GM18502 (cell line): Measurements from ENCODE around the gene SPON2.
A peak's percentile ranks its signal among the peaks of the same experiment; 100 is the strongest.

ENCODE experiments used
- ATAC-seq: cut with Tn5 transposase; IDR thresholded peaks from one replicate; pipeline ENCODE4 v1.9.1; 2021; ENCODE audit warnings: mild to moderate bottlenecking; ENCODE audit not compliant: unreplicated experiment, poor library complexity

SPON2 gene

GRCh38 chr4:1196421-1197183 is 24.2 kb upstream of the SPON2 start:
- ATAC-seq, result no peak

- ATAC-seq, result no peak
Observed at GRCh38 chr4:1195891-1196401, 23.6 kb upstream of the SPON2 start.

DNA sequence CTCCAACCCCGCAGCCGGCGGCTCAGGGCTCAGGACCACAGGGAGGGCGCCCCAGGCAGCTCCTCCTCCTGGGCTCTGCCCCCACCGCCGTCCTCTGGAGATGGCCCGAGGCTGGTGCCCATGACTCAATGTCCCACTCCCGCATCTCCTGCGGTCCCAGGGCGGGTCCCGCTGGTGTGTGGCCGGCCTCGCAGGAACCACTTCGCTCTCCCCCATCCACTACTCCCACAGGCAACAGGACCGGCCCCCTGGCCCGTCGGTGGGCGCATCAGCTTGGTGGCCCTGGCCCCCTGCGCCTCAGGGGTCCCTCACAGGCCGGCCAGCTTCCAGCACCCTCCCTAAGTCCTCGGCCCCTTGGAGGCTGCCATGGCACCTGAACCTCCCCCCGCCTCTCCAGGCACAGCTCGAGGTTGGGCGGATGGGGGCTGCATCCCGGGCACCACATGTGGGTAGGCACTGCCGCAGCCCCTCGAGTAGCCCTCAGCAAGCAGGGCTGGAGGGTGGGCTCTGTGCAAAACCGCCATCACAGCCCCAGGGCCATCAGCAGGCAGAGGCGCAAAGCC is 22.8 kb upstream of the SPON2 start:
- ATAC-seq, result no peak

GRCh38 chr4:1194010-1194900 is 21.9 kb upstream of the SPON2 start:
- ATAC-seq, result no peak

DNA sequence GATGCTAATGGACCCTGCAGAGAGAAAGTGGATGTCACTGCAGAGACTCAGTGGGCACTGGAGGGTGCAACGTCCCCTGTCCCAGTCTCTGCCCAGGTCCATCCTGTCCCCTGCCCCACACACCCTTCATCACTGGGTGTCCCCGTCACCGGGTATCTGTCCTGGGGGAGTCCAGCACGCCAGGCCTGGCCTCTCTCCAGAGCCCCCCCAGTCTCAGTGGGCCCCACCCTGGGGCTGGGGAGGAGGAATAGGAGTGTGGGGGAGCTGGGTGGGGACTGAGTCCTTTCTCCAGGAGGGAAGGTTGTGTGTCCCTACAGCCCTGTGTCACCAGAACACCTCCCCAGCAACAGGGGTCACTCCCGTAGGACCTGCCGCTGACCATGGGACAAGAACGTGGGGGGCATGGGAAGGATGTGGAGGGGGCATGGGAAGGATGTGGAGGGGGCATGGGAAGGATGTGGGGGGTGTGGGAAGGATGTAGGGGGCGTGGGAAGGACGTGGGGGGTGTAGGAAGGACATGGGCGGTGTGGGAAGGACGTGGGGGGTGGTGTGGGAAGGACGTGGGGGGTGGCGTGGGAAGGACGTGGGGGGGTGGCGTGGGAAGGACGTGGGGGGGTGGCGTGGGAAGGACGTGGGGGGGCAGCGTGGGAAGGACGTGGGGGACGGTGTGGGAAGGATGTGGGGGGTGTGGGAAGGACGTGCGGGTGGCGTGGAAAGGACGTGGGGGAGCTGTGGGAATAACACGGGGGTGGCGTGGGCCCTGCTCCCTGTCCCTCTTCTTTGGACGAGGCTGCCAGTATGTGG is 21.0 kb upstream of the SPON2 start:
- no peak for ATAC-seq

GRCh38 chr4:1192493-1193205 is 20.3 kb upstream of the SPON2 start:
- no peak for ATAC-seq

- no peak for ATAC-seq
Observed at GRCh38 chr4:1192091-1192492, 19.7 kb upstream of the SPON2 start.

DNA sequence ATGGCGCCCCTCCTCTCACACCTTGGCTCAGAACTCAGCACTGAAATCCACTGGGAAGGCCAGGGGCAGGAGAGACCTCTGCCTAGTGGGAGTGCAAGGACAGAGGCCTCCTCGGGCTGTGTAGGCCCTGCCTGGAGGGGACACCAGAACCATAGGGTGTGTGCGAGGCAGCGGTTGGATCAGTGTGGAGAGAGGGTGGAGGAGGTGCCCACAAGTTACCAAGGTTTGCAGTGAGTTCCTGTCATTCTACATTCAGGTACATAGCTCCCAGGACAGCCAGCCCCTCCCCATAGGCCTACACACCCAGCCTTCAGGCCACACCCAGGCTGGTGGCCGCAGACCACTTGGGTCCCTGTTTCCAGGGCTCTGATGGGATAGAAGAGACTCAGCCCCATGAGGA is 19.2 kb upstream of the SPON2 start:
- no peak for ATAC-seq

DNA sequence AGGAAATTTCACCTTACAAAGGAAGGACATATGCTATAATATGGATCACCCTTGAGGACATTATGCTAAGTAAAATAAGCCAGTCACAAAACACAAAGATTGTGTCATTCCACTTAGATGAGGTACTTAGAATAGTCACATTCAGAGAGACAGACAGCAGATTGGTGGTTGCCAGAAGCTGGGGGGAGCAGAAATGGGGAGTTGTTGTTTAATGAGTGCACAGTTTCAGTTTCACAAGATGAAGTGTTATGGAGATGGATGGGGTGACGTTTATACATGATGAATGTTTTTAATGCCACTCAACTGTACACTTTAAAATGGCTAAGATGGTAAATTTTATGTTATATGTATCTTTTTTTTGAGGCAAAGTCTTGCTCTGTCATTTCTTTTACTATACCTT is 14.8 kb upstream of the SPON2 start:
- peak; percentile 75 for ATAC-seq

DNA sequence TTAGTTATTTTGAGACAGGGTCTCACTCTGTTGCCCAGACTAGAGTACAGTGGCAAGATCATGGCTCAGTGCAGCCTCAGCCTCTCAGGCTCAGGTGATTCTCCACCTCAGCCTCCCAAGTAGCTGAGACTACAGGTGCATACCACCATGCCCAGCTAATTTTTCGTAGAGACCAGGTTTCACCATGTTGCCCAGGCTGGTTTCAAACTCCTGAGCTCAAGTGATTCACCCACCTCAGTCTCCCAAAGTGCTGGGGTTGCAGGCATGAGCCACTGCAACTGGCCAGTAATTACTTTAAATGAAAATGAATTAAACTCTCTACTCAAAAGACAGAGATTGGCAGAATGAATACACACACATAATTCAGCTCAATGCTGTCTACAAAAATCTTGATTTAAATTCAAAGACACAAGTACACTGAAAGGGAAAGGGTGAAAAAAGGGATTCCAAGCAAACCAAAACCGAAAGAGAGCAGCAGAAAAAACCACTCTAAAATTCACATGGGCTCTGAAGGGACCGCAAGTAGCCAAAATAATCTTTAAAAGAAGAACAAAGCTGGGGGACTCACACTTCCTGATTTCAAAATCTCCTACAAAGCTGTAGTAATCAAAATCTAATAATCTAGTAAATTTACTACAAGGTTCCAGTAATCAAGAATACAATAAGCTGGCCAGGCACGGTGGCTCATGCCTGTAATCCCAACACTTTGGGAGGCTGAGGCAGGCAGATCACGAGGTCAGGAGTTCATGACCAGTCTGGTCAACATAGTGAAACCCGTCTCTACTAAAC is 11.8 kb upstream of the SPON2 start:
- ATAC-seq, result peak; percentile 71

DNA sequence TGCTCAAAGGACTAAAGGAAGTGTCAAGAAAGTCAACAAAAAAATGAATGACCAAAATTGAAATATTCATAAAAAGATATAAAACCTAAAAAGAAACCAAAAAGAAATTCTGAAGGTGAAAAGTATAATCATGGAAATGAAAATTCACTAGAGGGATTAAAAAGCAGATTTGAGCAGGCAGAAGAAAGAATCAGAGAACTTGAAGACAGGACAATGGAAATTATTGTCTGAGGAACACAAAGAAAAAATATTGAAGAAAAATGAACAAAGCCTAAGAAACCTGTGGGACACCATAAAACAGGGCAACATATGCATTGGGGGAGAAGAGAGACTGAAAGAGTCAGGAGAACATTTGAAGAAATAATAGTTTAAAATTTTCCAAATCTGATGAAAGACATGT is 9.9 kb upstream of the SPON2 start:
- no peak for ATAC-seq

DNA sequence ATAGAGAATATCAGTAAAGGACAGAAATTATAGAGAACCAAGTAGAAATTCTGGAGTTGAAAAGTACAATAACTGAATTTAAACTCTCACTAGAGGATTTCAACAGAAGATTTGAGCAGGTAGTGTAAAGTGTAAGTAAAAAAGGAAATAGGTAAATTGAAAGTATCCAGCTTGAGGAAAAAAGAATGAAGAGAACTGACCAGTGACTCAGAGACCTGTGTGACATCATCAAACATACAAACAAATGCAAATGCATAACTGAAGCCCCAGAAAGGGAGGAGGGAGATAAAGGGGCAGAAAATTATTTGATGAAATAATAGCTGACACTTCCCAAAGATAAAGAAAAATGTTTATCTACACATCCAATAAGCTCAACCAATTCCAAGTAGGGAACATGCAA is 8.3 kb upstream of the SPON2 start:
- no peak for ATAC-seq

DNA sequence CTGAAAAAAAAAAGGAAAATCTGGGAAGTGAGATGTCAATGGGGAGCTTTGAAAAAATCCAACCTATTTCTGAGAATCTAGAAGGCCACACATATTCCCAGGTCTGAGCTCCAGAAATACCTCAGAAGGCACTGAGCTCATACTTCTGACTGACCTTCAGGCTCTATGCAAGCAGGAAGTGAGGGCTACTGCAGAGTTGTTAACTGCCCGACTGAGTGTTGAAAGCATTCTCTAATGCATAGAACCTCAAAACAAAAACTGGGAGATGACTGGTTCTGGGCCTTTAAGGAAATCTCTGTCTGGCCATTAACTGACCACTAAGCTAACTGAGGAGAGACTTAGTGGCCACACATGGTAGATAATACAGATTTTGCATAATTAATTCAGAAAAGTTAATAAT is 7.6 kb upstream of the SPON2 start:
- ATAC-seq, result no peak

- ATAC-seq, result no peak
Observed at GRCh38 chr4:1179089-1179441, 6.7 kb upstream of the SPON2 start.

GRCh38 chr4:1178300-1179088 is 6.1 kb upstream of the SPON2 start:
- ATAC-seq, result no peak

DNA sequence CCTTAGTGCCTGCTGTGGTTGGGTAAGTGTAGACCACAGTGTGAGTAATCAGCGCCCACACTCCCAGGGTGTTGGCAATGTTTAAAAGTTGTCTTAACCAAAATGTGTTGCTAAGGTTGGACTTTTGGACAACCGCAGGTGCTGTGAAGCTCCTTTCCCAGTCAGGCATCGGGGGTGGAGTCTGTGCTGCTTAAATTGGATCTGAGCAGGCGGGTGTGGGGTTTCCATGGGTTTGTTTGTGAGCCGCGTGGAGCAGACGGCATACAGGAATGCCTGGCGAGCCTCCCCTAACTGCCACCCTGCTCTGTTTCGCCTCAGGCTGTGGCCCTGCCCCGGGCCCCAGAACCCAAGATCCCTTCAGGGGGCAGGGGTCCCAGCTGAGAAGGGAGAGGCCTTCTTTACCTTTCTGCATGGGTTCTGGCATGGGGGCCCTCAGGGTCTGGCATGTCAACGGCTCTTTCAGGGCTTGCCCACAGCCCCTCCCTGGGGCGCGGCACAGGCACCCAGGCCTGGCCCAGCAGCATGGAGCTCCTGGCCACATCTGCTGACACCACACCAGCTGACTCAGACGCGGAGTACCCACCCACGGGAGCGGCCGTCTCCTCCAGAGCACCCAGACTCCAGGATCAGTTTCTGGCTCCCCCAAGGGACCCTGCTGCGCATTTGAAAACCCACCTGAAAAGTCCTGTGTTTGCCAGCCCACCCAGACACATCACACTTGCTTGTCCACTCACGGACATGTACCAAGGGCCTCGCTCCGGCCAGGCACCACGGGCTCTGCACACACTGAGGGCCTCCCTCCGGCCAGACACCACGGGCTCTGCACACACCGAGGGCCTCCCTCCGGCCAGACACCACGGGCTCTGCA is 5.1 kb upstream of the SPON2 start:
- ATAC-seq, result no peak
